K562 (cell line): ENCODE results near the gene PAK1IP1. TPM values are rescaled to one million over a fixed set of nuclear protein-coding genes. Genes with fewer than 3 reads are reported as not detected.

Experiments
- FUS ChIP-seq: fragments of 200-400 bp; formaldehyde crosslinking; optimal IDR thresholded peaks from 2 replicates; pipeline ENCODE3; 2017; ENCODE audit warnings: low read depth, low read length
- KAT8 ChIP-seq: fragments of 450-650 bp; IDR thresholded peaks from 2 replicates; pipeline ENCODE4 v1.6.1; 2016; ENCODE audit warnings: low read depth, mild to moderate bottlenecking
- MTF1 ChIP-seq: fragments of 250-450 bp; sonication (Bioruptor Pico); IDR thresholded peaks from 2 replicates; pipeline ENCODE4 v1.9.0; 2021; ENCODE audit warnings: moderate library complexity, mild to moderate bottlenecking, inconsistent platforms, borderline replicate concordance
- NBN ChIP-seq: fragments of 450-650 bp; IDR thresholded peaks from 2 replicates; pipeline ENCODE4 v1.6.1; 2016; ENCODE audit warnings: low read depth, mild to moderate bottlenecking
- PHF21A ChIP-seq: fragments of 450-650 bp; IDR thresholded peaks from 2 replicates; pipeline ENCODE4 v1.6.1; 2017; ENCODE audit warnings: low read depth, borderline replicate concordance
- POLR2AphosphoS5 ChIP-seq: IDR thresholded peaks from 2 replicates; pipeline ENCODE4 v1.6.1; 2011; ENCODE audit warnings: mild to moderate bottlenecking, low read depth, low read length, moderate library complexity; ENCODE audit not compliant: control insufficient read depth, insufficient read depth
- PTTG1 ChIP-seq: fragments of 450-650 bp; IDR thresholded peaks from 2 replicates; pipeline ENCODE4 v1.6.1; 2016; ENCODE audit warnings: low read depth, mild to moderate bottlenecking, missing genetic modification characterization, missing compliant biosample characterization
- TCF7L2 ChIP-seq: fragments of 150-350 bp; IDR thresholded peaks from 2 replicates; pipeline ENCODE4 v1.6.1; 2016; ENCODE audit warnings: low read depth, mild to moderate bottlenecking, low read length, moderate library complexity
- TEAD1 ChIP-seq, 2 experiments: fragments of 450-650 bp in 1 of 2; sonication (generic) in 1 of 2; formaldehyde crosslinking; IDR thresholded peaks; 2 replicates each; pipeline versions ENCODE4 v1.4.0 to v1.8.0; 2020 to 2022; ENCODE audit warnings: mild to moderate bottlenecking in 2 of 2, missing genetic modification reagents in 1 of 2
- TRIM28 ChIP-seq: fragments of 450-650 bp; IDR thresholded peaks from 2 replicates; pipeline ENCODE4 v1.6.1; 2017
- ZBTB7A ChIP-seq: IDR thresholded peaks from 2 replicates; pipeline ENCODE4 v1.6.1; 2011; ENCODE audit warnings: low read depth, mild to moderate bottlenecking, low read length, moderate library complexity, borderline replicate concordance; ENCODE audit not compliant: control insufficient read depth
- ZFP30 ChIP-seq: fragments of 250-450 bp; sonication (Bioruptor Pico); IDR thresholded peaks from 2 replicates; pipeline ENCODE4 v1.8.0; 2022; ENCODE audit warnings: moderate library complexity, mild to moderate bottlenecking, inconsistent platforms, borderline replicate concordance
- ZNF134 ChIP-seq: fragments of 250-450 bp; sonication (Bioruptor Pico); conservative IDR thresholded peaks from 2 replicates; pipeline ENCODE4 v1.4.0; 2020
- ZNF445 ChIP-seq: fragments of 250-450 bp; sonication (Bioruptor Pico); IDR thresholded peaks from 2 replicates; pipeline ENCODE4 v1.4.0; 2020; ENCODE audit warnings: low read depth, mild to moderate bottlenecking, moderate library complexity
- ZNF764 ChIP-seq: fragments of 250-450 bp; sonication (Bioruptor Pico); IDR thresholded peaks from 2 replicates; pipeline ENCODE4 v1.4.0; 2020; ENCODE audit warnings: low read depth, mild to moderate bottlenecking, moderate library complexity
- polyA plus RNA-seq, 8 experiments: library from polyadenylated mRNA; depleted of rRNA in 4 of 8; stranded (reverse) in 5 of 8; unstranded in 3 of 8; fragments of >200 nt; fragmentation: Nextera tagmentation in 2 of 8; fragmentation: Illumina TruSeq in 1 of 8; extraction: Ambion mirVana in 2 of 8; extraction: Trizol in 1 of 8; gene quantifications; 2 replicates each; pipeline versions ENCODE4 v1.2.1 to v1.2.3, GENCODE V29; 2011 to 2014; ENCODE audit warnings: inconsistent platforms in 1 of 8, missing spikeins in 1 of 8
- total RNA-seq, 7 experiments: library from RNA; depleted of rRNA in 6 of 7; stranded (reverse); fragments of >200 nt in 6 of 7; fragmentation: Illumina TruSeq in 2 of 7; extraction: Trizol in 2 of 7; gene quantifications; 2 replicates each; pipeline versions ENCODE4 v1.2.1 to v1.2.3, GENCODE V29; 2011 to 2021; ENCODE audit warnings: low replicate concordance in 1 of 7
- TF ChIP-seq, protein P1 (sequence below): fragments of 200-800 bp; sonication (Bioruptor generic); IDR thresholded peaks from 2 replicates; pipeline ENCODE4 v1.6.1; 2017; ENCODE audit warnings: missing genetic modification characterization, missing compliant biosample characterization
- TF ChIP-seq, protein P2 (sequence below): fragments of 250-450 bp; sonication (Bioruptor Pico); IDR thresholded peaks from 2 replicates; pipeline ENCODE4 v1.8.0; 2021; ENCODE audit warnings: moderate library complexity, mild to moderate bottlenecking, inconsistent platforms
- TF ChIP-seq, protein P3 (sequence below): fragments of 450-650 bp; IDR thresholded peaks from 2 replicates; pipeline ENCODE4 v1.6.1; 2017; ENCODE audit warnings: antibody characterized with exemption, mild to moderate bottlenecking
- TF ChIP-seq, protein P4 (sequence below): fragments of 450-650 bp; IDR thresholded peaks from 2 replicates; pipeline ENCODE4 v1.7.1; 2018; ENCODE audit warnings: mild to moderate bottlenecking, low read depth; ENCODE audit not compliant: partially characterized antibody

The PAK1IP1 gene
- total and polyA plus RNA-seq, 9 of the 15 experiments (the other 6 are each of a cell fraction or from before 2014, with no cell fraction given), result 50.0 to 200 (median 87.0) TPM

DNA sequence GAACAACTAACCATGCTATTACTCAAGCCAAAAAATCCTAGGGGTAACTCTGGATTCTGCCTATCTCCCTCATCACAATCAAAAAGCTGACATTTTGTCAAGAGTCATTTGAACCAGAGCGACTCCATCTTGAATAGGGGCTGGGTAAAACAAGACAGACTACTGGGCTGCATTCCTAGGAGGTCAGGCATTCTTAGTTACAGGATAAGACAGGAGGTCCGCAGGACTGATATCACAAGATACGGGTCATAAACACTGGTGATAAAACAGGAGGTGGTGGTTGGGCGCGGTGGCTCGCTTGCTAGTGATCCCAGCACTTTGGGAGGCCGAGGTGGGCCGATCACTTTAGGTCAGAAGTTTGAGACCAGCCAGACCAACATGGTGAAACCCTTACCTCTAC, 32.6 kb upstream of the PAK1IP1 start (continued):
- TF ChIP-seq FUS, result no peak
- TF ChIP-seq, protein P1, sequence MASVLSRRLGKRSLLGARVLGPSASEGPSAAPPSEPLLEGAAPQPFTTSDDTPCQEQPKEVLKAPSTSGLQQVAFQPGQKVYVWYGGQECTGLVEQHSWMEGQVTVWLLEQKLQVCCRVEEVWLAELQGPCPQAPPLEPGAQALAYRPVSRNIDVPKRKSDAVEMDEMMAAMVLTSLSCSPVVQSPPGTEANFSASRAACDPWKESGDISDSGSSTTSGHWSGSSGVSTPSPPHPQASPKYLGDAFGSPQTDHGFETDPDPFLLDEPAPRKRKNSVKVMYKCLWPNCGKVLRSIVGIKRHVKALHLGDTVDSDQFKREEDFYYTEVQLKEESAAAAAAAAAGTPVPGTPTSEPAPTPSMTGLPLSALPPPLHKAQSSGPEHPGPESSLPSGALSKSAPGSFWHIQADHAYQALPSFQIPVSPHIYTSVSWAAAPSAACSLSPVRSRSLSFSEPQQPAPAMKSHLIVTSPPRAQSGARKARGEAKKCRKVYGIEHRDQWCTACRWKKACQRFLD (CRISPR knock-in tag), result peak; percentile 96
- 0 out of 2 replicates have a peak, but pooled peaks have one; percentile 76 for TF ChIP-seq ZNF445 (CRISPR knock-in tag)
- TF ChIP-seq, protein P2, sequence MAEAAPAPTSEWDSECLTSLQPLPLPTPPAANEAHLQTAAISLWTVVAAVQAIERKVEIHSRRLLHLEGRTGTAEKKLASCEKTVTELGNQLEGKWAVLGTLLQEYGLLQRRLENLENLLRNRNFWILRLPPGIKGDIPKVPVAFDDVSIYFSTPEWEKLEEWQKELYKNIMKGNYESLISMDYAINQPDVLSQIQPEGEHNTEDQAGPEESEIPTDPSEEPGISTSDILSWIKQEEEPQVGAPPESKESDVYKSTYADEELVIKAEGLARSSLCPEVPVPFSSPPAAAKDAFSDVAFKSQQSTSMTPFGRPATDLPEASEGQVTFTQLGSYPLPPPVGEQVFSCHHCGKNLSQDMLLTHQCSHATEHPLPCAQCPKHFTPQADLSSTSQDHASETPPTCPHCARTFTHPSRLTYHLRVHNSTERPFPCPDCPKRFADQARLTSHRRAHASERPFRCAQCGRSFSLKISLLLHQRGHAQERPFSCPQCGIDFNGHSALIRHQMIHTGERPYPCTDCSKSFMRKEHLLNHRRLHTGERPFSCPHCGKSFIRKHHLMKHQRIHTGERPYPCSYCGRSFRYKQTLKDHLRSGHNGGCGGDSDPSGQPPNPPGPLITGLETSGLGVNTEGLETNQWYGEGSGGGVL (CRISPR knock-in tag), result no peak
- TF ChIP-seq, protein P3, sequence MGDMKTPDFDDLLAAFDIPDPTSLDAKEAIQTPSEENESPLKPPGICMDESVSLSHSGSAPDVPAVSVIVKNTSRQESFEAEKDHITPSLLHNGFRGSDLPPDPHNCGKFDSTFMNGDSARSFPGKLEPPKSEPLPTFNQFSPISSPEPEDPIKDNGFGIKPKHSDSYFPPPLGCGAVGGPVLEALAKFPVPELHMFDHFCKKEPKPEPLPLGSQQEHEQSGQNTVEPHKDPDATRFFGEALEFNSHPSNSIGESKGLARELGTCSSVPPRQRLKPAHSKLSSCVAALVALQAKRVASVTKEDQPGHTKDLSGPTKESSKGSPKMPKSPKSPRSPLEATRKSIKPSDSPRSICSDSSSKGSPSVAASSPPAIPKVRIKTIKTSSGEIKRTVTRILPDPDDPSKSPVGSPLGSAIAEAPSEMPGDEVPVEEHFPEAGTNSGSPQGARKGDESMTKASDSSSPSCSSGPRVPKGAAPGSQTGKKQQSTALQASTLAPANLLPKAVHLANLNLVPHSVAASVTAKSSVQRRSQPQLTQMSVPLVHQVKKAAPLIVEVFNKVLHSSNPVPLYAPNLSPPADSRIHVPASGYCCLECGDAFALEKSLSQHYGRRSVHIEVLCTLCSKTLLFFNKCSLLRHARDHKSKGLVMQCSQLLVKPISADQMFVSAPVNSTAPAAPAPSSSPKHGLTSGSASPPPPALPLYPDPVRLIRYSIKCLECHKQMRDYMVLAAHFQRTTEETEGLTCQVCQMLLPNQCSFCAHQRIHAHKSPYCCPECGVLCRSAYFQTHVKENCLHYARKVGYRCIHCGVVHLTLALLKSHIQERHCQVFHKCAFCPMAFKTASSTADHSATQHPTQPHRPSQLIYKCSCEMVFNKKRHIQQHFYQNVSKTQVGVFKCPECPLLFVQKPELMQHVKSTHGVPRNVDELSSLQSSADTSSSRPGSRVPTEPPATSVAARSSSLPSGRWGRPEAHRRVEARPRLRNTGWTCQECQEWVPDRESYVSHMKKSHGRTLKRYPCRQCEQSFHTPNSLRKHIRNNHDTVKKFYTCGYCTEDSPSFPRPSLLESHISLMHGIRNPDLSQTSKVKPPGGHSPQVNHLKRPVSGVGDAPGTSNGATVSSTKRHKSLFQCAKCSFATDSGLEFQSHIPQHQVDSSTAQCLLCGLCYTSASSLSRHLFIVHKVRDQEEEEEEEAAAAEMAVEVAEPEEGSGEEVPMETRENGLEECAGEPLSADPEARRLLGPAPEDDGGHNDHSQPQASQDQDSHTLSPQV, result peak; percentile 90
- TF ChIP-seq ZNF134 (CRISPR knock-in tag), result peak; percentile 67
- no peak for TF ChIP-seq TRIM28
- peak in 1 of 2 experiments; percentile 93; a peak in 2 of 4 replicates for TF ChIP-seq TEAD1 (CRISPR knock-in tag; IDR thresholded peaks at IDR 0.05)
- TF ChIP-seq POLR2AphosphoS5, result no peak
- TF ChIP-seq KAT8, result no peak
- TF ChIP-seq TCF7L2, result no peak
- TF ChIP-seq, protein P4, sequence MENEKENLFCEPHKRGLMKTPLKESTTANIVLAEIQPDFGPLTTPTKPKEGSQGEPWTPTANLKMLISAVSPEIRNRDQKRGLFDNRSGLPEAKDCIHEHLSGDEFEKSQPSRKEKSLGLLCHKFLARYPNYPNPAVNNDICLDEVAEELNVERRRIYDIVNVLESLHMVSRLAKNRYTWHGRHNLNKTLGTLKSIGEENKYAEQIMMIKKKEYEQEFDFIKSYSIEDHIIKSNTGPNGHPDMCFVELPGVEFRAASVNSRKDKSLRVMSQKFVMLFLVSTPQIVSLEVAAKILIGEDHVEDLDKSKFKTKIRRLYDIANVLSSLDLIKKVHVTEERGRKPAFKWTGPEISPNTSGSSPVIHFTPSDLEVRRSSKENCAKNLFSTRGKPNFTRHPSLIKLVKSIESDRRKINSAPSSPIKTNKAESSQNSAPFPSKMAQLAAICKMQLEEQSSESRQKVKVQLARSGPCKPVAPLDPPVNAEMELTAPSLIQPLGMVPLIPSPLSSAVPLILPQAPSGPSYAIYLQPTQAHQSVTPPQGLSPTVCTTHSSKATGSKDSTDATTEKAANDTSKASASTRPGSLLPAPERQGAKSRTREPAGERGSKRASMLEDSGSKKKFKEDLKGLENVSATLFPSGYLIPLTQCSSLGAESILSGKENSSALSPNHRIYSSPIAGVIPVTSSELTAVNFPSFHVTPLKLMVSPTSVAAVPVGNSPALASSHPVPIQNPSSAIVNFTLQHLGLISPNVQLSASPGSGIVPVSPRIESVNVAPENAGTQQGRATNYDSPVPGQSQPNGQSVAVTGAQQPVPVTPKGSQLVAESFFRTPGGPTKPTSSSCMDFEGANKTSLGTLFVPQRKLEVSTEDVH, result no peak
- no peak for TF ChIP-seq NBN
- TF ChIP-seq PTTG1 (tag), result peak; percentile 92
- TF ChIP-seq PHF21A, result no peak
- TF ChIP-seq ZBTB7A, result no peak
- TF ChIP-seq ZNF764 (CRISPR knock-in tag), result 0 out of 2 replicates have a peak, but pooled peaks have one; percentile 20
- no peak for TF ChIP-seq MTF1 (CRISPR knock-in tag)
- TF ChIP-seq ZFP30 (CRISPR knock-in tag), result no peak
